GM20431 (cell line): ENCODE data around the gene XCR1.

Source experiments
- in situ Hi-C: fragments of 300-500 bp; cut with MseI, MboI; formaldehyde crosslinking; loops from one replicate; pipeline ENCODE4 v1.15.0; 2020; ENCODE audit warnings: low sequenced_read_pairs; ENCODE audit not compliant: unreplicated experiment

The XCR1 gene

GRCh38 chr3:46027021-46027705, at the start of gene XCR1:
TSS of gene XCR1 (minus strand) at chr3:46027483. CDS start at chr3:46021947, 5,536 bp downstream.
- in situ Hi-C loops = no loop called here

- in situ Hi-C loops = loop anchor here (5.0 kb wide), 1 partner anchor 144 kb away; no protein-coding TSS in a partner anchor
These were observed 49.3 kb upstream of the XCR1 start for GRCh38 chr3:46076606-46077005.

GRCh38 chr3:46075816-46076215, 48.5 kb upstream of the XCR1 start:
- in situ Hi-C loops = loop anchor here (5.0 kb wide), 1 partner anchor 144 kb away; no protein-coding TSS in a partner anchor

GRCh38 chr3:46071222-46071858, 44.1 kb upstream of the XCR1 start:
- in situ Hi-C loops = loop anchor here (25.0 kb wide), 1 partner anchor 309 kb away; no protein-coding TSS in a partner anchor

- in situ Hi-C loops = loop anchor here (25.0 kb wide), 1 partner anchor 308 kb away; no protein-coding TSS in a partner anchor
These were observed 43.4 kb upstream of the XCR1 start for GRCh38 chr3:46070595-46071093.

- in situ Hi-C loops = loop anchor here (25.0 kb wide), 1 partner anchor 306 kb away; no protein-coding TSS in a partner anchor
These were observed 41.2 kb upstream of the XCR1 start for GRCh38 chr3:46068501-46068900.

GRCh38 chr3:46067401-46067800, 40.1 kb upstream of the XCR1 start:
- in situ Hi-C loops = loop anchor here (25.0 kb wide), 1 partner anchor 305 kb away; no protein-coding TSS in a partner anchor

- in situ Hi-C loops = loop anchor here (25.0 kb wide), 1 partner anchor 304 kb away; no protein-coding TSS in a partner anchor
These were observed 38.5 kb upstream of the XCR1 start for GRCh38 chr3:46065750-46066256.

- in situ Hi-C loops = loop anchor here (25.0 kb wide), 1 partner anchor 303 kb away; no protein-coding TSS in a partner anchor
These were observed 38.0 kb upstream of the XCR1 start for GRCh38 chr3:46065294-46065705.

GRCh38 chr3:46062679-46063078, 35.4 kb upstream of the XCR1 start:
- in situ Hi-C loops = loop anchor here (25.0 kb wide), 1 partner anchor 300 kb away; no protein-coding TSS in a partner anchor

GRCh38 chr3:46061887-46062286, 34.6 kb upstream of the XCR1 start:
- in situ Hi-C loops = loop anchor here (25.0 kb wide), 1 partner anchor 300 kb away; no protein-coding TSS in a partner anchor

- in situ Hi-C loops = loop anchor here (25.0 kb wide), 1 partner anchor 299 kb away; no protein-coding TSS in a partner anchor
These were observed 33.9 kb upstream of the XCR1 start for GRCh38 chr3:46061108-46061720.

GRCh38 chr3:46060551-46060950, 33.3 kb upstream of the XCR1 start:
- in situ Hi-C loops = loop anchor here (25.0 kb wide), 1 partner anchor 298 kb away; no protein-coding TSS in a partner anchor

- in situ Hi-C loops = loop anchor here (25.0 kb wide), 1 partner anchor 297 kb away; no protein-coding TSS in a partner anchor
These were observed 32.1 kb upstream of the XCR1 start for GRCh38 chr3:46059432-46059831.

GRCh38 chr3:46058981-46059380, 31.7 kb upstream of the XCR1 start:
- in situ Hi-C loops = loop anchor here (25.0 kb wide), 1 partner anchor 297 kb away; no protein-coding TSS in a partner anchor

- in situ Hi-C loops = loop anchor here (25.0 kb wide), 1 partner anchor 295 kb away; no protein-coding TSS in a partner anchor
These were observed 30.4 kb upstream of the XCR1 start for GRCh38 chr3:46057716-46058115.

- in situ Hi-C loops = loop anchor here (25.0 kb wide), 1 partner anchor 294 kb away; no protein-coding TSS in a partner anchor
These were observed 29.4 kb upstream of the XCR1 start for GRCh38 chr3:46056686-46057085.

- in situ Hi-C loops = loop anchor here (25.0 kb wide), 1 partner anchor 292 kb away; no protein-coding TSS in a partner anchor
These were observed 26.7 kb upstream of the XCR1 start for GRCh38 chr3:46053761-46054515.

GRCh38 chr3:46053265-46053664, 26.0 kb upstream of the XCR1 start:
- in situ Hi-C loops = loop anchor here (25.0 kb wide), 1 partner anchor 291 kb away; no protein-coding TSS in a partner anchor
